KMS-11 (cell line): ENCODE measurements around the gene KCNH3.

Source experiments
- H2AFZ ChIP-seq: fragments of 200-600 bp; sonication (generic); 2 replicates; pipeline ENCODE4 v1.6.1; 2016; ENCODE audit warnings: antibody characterized with exemption, mixed run types, low read depth
- H3K27ac ChIP-seq: fragments of 200-600 bp; sonication (generic); 2 replicates; pipeline ENCODE4 v1.6.1; 2016; ENCODE audit warnings: mild to moderate bottlenecking, mixed run types
- H3K27me3 ChIP-seq: fragments of 200-600 bp; sonication (generic); 2 replicates; pipeline ENCODE4 v1.6.1; 2017; ENCODE audit warnings: mild to moderate bottlenecking, low read depth, mixed run types, moderate library complexity; ENCODE audit not compliant: insufficient read depth
- H3K36me3 ChIP-seq: fragments of 200-600 bp; sonication (generic); 2 replicates; pipeline ENCODE4 v1.6.1; 2017; ENCODE audit warnings: mild to moderate bottlenecking, mixed run types; ENCODE audit not compliant: insufficient read depth
- H3K4me1 ChIP-seq: fragments of 200-600 bp; sonication (generic); 2 replicates; pipeline ENCODE4 v1.6.1; 2016; ENCODE audit warnings: mild to moderate bottlenecking, low read depth, mixed run types; ENCODE audit not compliant: poor library complexity, severe bottlenecking
- H3K4me2 ChIP-seq: fragments of 200-600 bp; sonication (generic); 2 replicates; pipeline ENCODE4 v1.7.0; 2016; ENCODE audit warnings: mild to moderate bottlenecking, mixed run types
- H3K4me3 ChIP-seq: fragments of 200-600 bp; sonication (generic); IDR thresholded peaks from 2 replicates; pipeline ENCODE4 v1.6.1; 2017; ENCODE audit warnings: low read depth, low read length, mixed read lengths; ENCODE audit not compliant: insufficient read depth
- H3K79me2 ChIP-seq: fragments of 200-600 bp; sonication (generic); 2 replicates; pipeline ENCODE4 v1.6.1; 2016; ENCODE audit warnings: low read depth, mixed run types; ENCODE audit not compliant: insufficient read depth
- H3K9ac ChIP-seq: fragments of 200-600 bp; sonication (generic); 2 replicates; pipeline ENCODE4 v1.6.1; 2016; ENCODE audit warnings: mild to moderate bottlenecking, mixed run types
- H4K20me1 ChIP-seq: fragments of 200-600 bp; sonication (generic); 2 replicates; pipeline ENCODE4 v1.6.1; 2016; ENCODE audit warnings: mild to moderate bottlenecking, mixed run types; ENCODE audit not compliant: insufficient read depth
- TF ChIP-seq, protein P1 (sequence below): fragments of 200-600 bp; sonication (generic); conservative IDR thresholded peaks from 2 replicates; pipeline ENCODE4 v1.6.1; 2017; ENCODE audit warnings: low read depth, mild to moderate bottlenecking, antibody characterized with exemption, low read length, moderate library complexity, mixed read lengths

KCNH3 gene

DNA sequence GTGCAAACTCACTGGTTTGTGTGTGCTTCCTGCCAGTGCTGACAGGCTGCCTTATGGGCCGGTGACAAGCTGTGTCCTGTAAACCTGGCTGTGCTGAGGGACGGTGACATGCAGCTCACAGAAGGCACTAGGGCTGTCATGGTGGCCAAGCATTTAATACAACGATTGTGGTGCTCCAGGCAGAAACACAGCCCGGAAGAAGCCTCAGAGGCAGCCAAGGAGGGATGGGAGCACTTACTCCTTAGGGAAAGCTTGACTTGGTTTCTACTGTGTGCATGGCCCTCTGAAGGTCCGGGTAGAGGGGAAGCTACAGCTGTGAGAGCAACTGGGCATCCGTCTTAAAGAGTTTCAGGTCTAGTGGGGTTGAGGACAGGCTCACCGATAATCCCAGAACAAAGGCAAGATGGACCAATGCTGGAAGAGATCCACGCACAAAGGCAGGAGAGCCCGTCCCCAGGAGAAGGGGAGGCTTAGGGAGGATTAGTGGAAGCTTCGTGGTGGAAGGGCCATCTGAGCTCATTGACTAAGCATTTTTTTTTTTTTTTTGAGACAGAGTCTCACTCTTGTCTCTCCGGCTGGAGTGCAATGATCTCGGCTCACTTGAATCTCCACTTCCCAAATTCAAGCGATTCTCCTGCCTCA, 39.8 kb downstream of the KCNH3 start:
- no peaks in the 10 kb centered on the region for H4K20me1 ChIP-seq
- no peak overlapping the region for H2AFZ ChIP-seq
- TF ChIP-seq, protein P1, sequence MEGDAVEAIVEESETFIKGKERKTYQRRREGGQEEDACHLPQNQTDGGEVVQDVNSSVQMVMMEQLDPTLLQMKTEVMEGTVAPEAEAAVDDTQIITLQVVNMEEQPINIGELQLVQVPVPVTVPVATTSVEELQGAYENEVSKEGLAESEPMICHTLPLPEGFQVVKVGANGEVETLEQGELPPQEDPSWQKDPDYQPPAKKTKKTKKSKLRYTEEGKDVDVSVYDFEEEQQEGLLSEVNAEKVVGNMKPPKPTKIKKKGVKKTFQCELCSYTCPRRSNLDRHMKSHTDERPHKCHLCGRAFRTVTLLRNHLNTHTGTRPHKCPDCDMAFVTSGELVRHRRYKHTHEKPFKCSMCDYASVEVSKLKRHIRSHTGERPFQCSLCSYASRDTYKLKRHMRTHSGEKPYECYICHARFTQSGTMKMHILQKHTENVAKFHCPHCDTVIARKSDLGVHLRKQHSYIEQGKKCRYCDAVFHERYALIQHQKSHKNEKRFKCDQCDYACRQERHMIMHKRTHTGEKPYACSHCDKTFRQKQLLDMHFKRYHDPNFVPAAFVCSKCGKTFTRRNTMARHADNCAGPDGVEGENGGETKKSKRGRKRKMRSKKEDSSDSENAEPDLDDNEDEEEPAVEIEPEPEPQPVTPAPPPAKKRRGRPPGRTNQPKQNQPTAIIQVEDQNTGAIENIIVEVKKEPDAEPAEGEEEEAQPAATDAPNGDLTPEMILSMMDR, result no peak

DNA sequence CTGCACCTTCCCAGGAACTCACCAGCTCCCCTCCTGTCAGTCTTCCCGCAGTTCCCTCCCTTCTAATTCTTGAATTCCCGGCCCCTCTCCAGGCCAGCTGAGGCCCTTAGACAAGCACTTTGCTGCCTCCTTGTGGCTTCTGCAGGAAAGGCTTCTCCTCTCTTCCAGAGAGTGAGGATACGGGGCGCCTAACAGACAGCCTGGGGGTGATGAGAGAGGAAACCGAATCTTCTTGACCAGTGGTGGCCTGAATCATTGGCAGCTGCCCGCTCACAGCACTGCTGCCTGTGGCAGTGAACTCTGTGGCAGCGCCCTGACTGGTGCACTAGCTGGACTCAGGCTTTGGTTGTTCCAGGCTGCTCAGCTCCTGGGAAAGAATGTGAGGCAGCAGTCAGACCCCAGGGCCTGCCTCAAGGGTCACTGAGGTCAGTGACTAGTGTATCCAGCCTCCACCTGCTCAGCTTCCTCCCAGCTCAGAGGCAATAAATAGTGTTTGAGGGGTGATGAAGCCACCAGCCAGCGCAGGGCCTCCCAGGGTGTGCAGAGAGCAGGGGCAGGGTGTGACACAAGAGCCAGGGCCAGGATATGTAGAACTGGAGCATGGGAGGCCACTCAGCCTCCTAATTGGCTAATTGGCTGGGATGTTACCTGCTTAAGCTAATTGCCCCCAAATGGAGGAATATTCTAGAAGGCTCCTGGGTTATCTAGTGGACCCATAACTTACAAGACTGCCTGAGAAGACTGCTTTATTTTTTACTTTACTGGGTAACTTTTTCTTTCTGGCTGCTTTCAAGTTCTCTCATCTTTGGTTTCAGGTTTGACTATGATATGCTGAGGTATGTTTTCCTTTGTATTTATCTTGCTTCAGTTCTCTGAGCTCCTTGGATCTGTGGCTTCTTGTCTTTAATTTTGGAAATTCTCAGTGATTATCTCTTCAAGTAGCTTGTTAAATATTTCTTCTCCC, 42.0 kb downstream of the KCNH3 start:
- peak overlapping the region; percentile 75 for H3K4me2 ChIP-seq

More for the DNA sequence above, 39.8 kb downstream of the KCNH3 start:
- no peak overlapping the region for H3K9ac ChIP-seq
- H3K27me3 ChIP-seq, result no peaks in the 10 kb centered on the region
- no peaks in the 10 kb centered on the region for H3K79me2 ChIP-seq
- peaks cover 35% of the 10 kb centered on the region for H3K4me1 ChIP-seq
- H3K27ac ChIP-seq, result no peak overlapping the region
- no peaks in the 10 kb centered on the region; the same call in 1 of the 2 replicates for H3K36me3 ChIP-seq
- no peak overlapping the region for H3K4me3 ChIP-seq
- no peak overlapping the region for H3K4me2 ChIP-seq

DNA sequence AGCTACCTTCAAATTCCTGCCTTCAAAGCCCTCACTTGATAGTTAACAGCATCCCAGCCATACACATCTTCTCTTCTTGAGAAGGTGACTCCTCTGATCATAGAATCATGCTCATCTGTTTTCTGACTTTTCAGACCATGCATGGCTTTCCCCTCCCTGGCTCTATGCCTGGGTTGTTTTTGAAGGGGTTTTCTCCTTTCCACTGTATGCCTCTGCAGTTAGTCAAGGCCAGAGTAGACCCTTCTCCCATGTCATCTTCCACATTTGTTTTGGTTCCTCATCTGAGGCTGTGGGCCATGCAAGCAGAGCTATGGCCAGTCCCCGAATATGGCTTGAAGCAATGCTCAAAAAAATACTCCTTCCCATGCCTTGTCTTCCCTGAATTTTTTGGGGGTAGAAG, 43.4 kb downstream of the KCNH3 start:
- H3K4me2 ChIP-seq, result no peak overlapping the region; the same call in 1 of the 2 replicates
- no peak overlapping the region for H2AFZ ChIP-seq

More for the DNA sequence above, 42.0 kb downstream of the KCNH3 start:
- Histone ChIP-seq H3K4me3 (no peak overlapping the region), H3K9ac (peak overlapping the region; percentile 16; the same call in 1 of the 2 replicates), H3K27me3 (no peaks in the 10 kb centered on the region), H3K36me3 (no peaks in the 10 kb centered on the region), H3K27ac (peak overlapping the region; percentile 54), H4K20me1 (no peaks in the 10 kb centered on the region), H2AFZ (peak overlapping the region; percentile 16; the same call in 1 of the 2 replicates), H3K4me1 (peaks cover 35% of the 10 kb centered on the region), H3K79me2 (no peaks in the 10 kb centered on the region)
- TF ChIP-seq, protein P1, result peak; percentile 93

DNA sequence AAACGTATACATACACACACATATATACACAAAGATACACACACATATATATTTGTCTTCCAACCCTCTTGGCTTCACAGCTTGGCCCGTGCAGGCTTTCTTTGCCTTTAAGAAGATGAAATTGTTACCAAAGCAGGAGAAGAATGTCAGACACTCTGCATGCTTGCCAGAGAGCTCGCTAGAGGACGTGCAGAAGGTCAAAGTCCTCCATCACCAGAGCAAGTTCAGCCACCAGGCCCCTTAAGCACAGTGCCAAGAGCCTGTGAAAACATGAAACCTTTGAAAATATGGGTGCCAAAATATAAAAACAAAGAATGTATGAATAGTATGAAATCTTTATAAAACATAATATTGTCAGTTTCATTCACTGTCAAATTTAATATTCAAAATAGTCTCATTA, 44.0 kb downstream of the KCNH3 start:
- H2AFZ ChIP-seq, result no peak overlapping the region
- no peaks in the 10 kb centered on the region for H4K20me1 ChIP-seq
- H3K4me2 ChIP-seq, result no peak overlapping the region
- TF ChIP-seq, protein P1, result no peak
- H3K4me3 ChIP-seq, result no peak overlapping the region
- no peaks in the 10 kb centered on the region for H3K27me3 ChIP-seq
- H3K36me3 ChIP-seq, result no peaks in the 10 kb centered on the region
- no peaks in the 10 kb centered on the region for H3K79me2 ChIP-seq
- H3K4me1 ChIP-seq, result peaks cover 35% of the 10 kb centered on the region
- no peak overlapping the region for H3K27ac ChIP-seq
- H3K9ac ChIP-seq, result no peak overlapping the region

More for the DNA sequence above, 43.4 kb downstream of the KCNH3 start:
- H3K27ac ChIP-seq, result no peak overlapping the region; the same call in 1 of the 2 replicates
- H3K36me3 ChIP-seq, result no peaks in the 10 kb centered on the region
- no peaks in the 10 kb centered on the region for H3K27me3 ChIP-seq
- no peaks in the 10 kb centered on the region for H4K20me1 ChIP-seq
- H3K9ac ChIP-seq, result no peak overlapping the region
- H3K79me2 ChIP-seq, result no peaks in the 10 kb centered on the region
- no peak overlapping the region for H3K4me3 ChIP-seq
- TF ChIP-seq, protein P1, result no peak
- H3K4me1 ChIP-seq, result peaks cover 35% of the 10 kb centered on the region
